ENCODE measurements around the gene ASB7. TPM values are rescaled to one million over a fixed set of nuclear protein-coding genes. Genes with fewer than 3 reads are reported as not detected.
"Not testable (repeated sequence)": the region's sequence is repeated elsewhere in the genome, so short reads cannot be mapped to it uniquely, and the experiment has no call there.

The ASB7 gene
- total RNA-seq, 1 donor from 2014 or later = 13.1 TPM

- Mint-ChIP-seq H3K4me3 (ENCODE audit: unreplicated experiment) (no peak overlapping the region), H3K27me3 (ENCODE audit: unreplicated experiment) (no peaks in the 10 kb centered on the region), H3K9me3 (ENCODE audit: unreplicated experiment) (no peaks in the 10 kb centered on the region), H3K27ac (ENCODE audit: unreplicated experiment) (no peak overlapping the region), H3K4me1 (ENCODE audit: unreplicated experiment) (peaks cover 4% of the 10 kb centered on the region), H3K36me3 (ENCODE audit: unreplicated experiment) (peaks cover 1% of the 10 kb centered on the region)
- DNase-seq (ENCODE audit: extremely low spot score, unreplicated experiment) = no peak
- TF ChIP-seq CTCF (IDR thresholded peaks at IDR 0.05) = no peak
These were observed 68.8 kb downstream of the ASB7 start for GRCh38 chr15:100671124-100671680.

DNA sequence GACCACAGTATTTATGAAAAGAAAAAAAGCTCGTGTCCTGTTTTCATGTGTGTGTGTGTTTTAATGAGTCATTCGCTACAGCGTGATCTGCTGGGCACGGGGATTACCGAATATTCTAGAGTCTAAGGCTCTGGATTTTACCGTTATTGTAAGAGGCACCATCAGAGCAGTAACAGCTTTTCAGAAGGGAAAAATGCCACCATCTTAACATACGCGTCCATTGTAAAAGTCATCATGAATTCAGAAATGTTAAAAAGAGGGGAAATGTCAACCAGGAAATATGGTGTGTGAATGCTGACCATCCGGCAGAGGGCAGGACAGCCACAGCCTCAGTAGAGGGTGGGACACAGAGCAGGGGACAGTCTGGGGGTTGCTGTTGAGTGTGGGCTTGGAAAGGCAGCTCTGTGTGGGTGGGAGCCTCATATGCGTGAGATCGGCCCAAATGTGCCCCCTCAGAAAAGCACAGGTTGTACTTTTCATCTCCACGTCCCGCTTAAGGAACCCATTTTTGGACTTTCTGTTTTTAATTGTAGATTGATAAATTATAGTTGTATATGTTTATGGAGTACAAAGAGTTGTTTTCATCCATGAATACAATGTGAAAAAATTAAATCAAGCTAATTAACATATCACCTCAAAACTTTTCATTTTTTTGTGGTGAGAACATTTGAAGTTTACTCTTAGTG is 69.6 kb downstream of the ASB7 start:
- no peak overlapping the region for H3K27ac Mint-ChIP-seq (ENCODE audit: unreplicated experiment)
- peak; percentile 76 for TF ChIP-seq CTCF (IDR thresholded peaks at IDR 0.05)
- peaks cover 4% of the 10 kb centered on the region for H3K27me3 Mint-ChIP-seq (ENCODE audit: unreplicated experiment)
- H3K4me1 Mint-ChIP-seq (ENCODE audit: unreplicated experiment) = peaks cover 4% of the 10 kb centered on the region
- no peak overlapping the region for H3K4me3 Mint-ChIP-seq (ENCODE audit: unreplicated experiment)
- no peaks in the 10 kb centered on the region for H3K9me3 Mint-ChIP-seq (ENCODE audit: unreplicated experiment)
- H3K36me3 Mint-ChIP-seq (ENCODE audit: unreplicated experiment) = peaks cover 4% of the 10 kb centered on the region
- DNase-seq (ENCODE audit: extremely low spot score, unreplicated experiment) = no peak

- DNase-seq (ENCODE audit: extremely low spot score, unreplicated experiment) = no peak
- H3K27ac Mint-ChIP-seq (ENCODE audit: unreplicated experiment) = no peak overlapping the region
- peaks cover 2% of the 10 kb centered on the region for H3K9me3 Mint-ChIP-seq (ENCODE audit: unreplicated experiment)
- H3K4me1 Mint-ChIP-seq (ENCODE audit: unreplicated experiment) = peaks cover 2% of the 10 kb centered on the region
- peaks cover 4% of the 10 kb centered on the region for H3K36me3 Mint-ChIP-seq (ENCODE audit: unreplicated experiment)
- H3K4me3 Mint-ChIP-seq (ENCODE audit: unreplicated experiment) = no peak overlapping the region
- no peak for TF ChIP-seq CTCF (IDR thresholded peaks at IDR 0.05)
- peaks cover 7% of the 10 kb centered on the region for H3K27me3 Mint-ChIP-seq (ENCODE audit: unreplicated experiment)
These were observed 70.6 kb downstream of the ASB7 start for GRCh38 chr15:100672959-100673358.

GRCh38 chr15:100679151-100679550 is 76.8 kb downstream of the ASB7 start:
- H3K36me3 Mint-ChIP-seq (ENCODE audit: unreplicated experiment); H3K27ac Mint-ChIP-seq (ENCODE audit: unreplicated experiment): not testable (repeated sequence)
- peaks cover 19% of the 10 kb centered on the region for H3K4me1 Mint-ChIP-seq (ENCODE audit: unreplicated experiment)

GRCh38 chr15:100680726-100681125 is 78.3 kb downstream of the ASB7 start:
- H3K9me3 Mint-ChIP-seq (ENCODE audit: unreplicated experiment) = peaks cover 6% of the 10 kb centered on the region
- DNase-seq (ENCODE audit: extremely low spot score, unreplicated experiment) = no peak
- H3K4me3 Mint-ChIP-seq (ENCODE audit: unreplicated experiment) = no peak overlapping the region
- peaks cover 19% of the 10 kb centered on the region for H3K4me1 Mint-ChIP-seq (ENCODE audit: unreplicated experiment)
- H3K27ac Mint-ChIP-seq (ENCODE audit: unreplicated experiment) = no peak overlapping the region
- no peak for TF ChIP-seq CTCF (IDR thresholded peaks at IDR 0.05)
- H3K36me3 Mint-ChIP-seq (ENCODE audit: unreplicated experiment) = peaks cover 3% of the 10 kb centered on the region
- peaks cover 13% of the 10 kb centered on the region for H3K27me3 Mint-ChIP-seq (ENCODE audit: unreplicated experiment)

More at GRCh38 chr15:100679151-100679550, 76.8 kb downstream of the ASB7 start:
- H3K4me3 Mint-ChIP-seq (ENCODE audit: unreplicated experiment); DNase-seq (ENCODE audit: extremely low spot score, unreplicated experiment); H3K9me3 Mint-ChIP-seq (ENCODE audit: unreplicated experiment): not testable (repeated sequence)
- peaks cover 13% of the 10 kb centered on the region for H3K27me3 Mint-ChIP-seq (ENCODE audit: unreplicated experiment)

Measured in osteocyte (in vitro differentiated cells).